KMS-11 (cell line): ENCODE measurements around the gene TUBA4A.
A peak's percentile ranks its signal among the peaks of the same experiment; 100 is the strongest.

Experiments
- H2AFZ ChIP-seq: fragments of 200-600 bp; sonication (generic); 2 replicates; pipeline ENCODE4 v1.6.1; 2016; ENCODE audit warnings: antibody characterized with exemption, mixed run types, low read depth
- H3K27ac ChIP-seq: fragments of 200-600 bp; sonication (generic); 2 replicates; pipeline ENCODE4 v1.6.1; 2016; ENCODE audit warnings: mild to moderate bottlenecking, mixed run types
- H3K27me3 ChIP-seq: fragments of 200-600 bp; sonication (generic); 2 replicates; pipeline ENCODE4 v1.6.1; 2017; ENCODE audit warnings: mild to moderate bottlenecking, low read depth, mixed run types, moderate library complexity; ENCODE audit not compliant: insufficient read depth
- H3K36me3 ChIP-seq: fragments of 200-600 bp; sonication (generic); 2 replicates; pipeline ENCODE4 v1.6.1; 2017; ENCODE audit warnings: mild to moderate bottlenecking, mixed run types; ENCODE audit not compliant: insufficient read depth
- H3K4me1 ChIP-seq: fragments of 200-600 bp; sonication (generic); 2 replicates; pipeline ENCODE4 v1.6.1; 2016; ENCODE audit warnings: mild to moderate bottlenecking, low read depth, mixed run types; ENCODE audit not compliant: poor library complexity, severe bottlenecking
- H3K4me2 ChIP-seq: fragments of 200-600 bp; sonication (generic); 2 replicates; pipeline ENCODE4 v1.7.0; 2016; ENCODE audit warnings: mild to moderate bottlenecking, mixed run types
- H3K4me3 ChIP-seq: fragments of 200-600 bp; sonication (generic); IDR thresholded peaks from 2 replicates; pipeline ENCODE4 v1.6.1; 2017; ENCODE audit warnings: low read depth, low read length, mixed read lengths; ENCODE audit not compliant: insufficient read depth
- H3K79me2 ChIP-seq: fragments of 200-600 bp; sonication (generic); 2 replicates; pipeline ENCODE4 v1.6.1; 2016; ENCODE audit warnings: low read depth, mixed run types; ENCODE audit not compliant: insufficient read depth
- H3K9ac ChIP-seq: fragments of 200-600 bp; sonication (generic); 2 replicates; pipeline ENCODE4 v1.6.1; 2016; ENCODE audit warnings: mild to moderate bottlenecking, mixed run types
- H4K20me1 ChIP-seq: fragments of 200-600 bp; sonication (generic); 2 replicates; pipeline ENCODE4 v1.6.1; 2016; ENCODE audit warnings: mild to moderate bottlenecking, mixed run types; ENCODE audit not compliant: insufficient read depth
- CTCF ChIP-seq: fragments of 200-600 bp; sonication (generic); conservative IDR thresholded peaks from 2 replicates; pipeline ENCODE4 v1.6.1; 2017; ENCODE audit warnings: low read depth, mild to moderate bottlenecking, antibody characterized with exemption, low read length, moderate library complexity, mixed read lengths

Gene TUBA4A

DNA sequence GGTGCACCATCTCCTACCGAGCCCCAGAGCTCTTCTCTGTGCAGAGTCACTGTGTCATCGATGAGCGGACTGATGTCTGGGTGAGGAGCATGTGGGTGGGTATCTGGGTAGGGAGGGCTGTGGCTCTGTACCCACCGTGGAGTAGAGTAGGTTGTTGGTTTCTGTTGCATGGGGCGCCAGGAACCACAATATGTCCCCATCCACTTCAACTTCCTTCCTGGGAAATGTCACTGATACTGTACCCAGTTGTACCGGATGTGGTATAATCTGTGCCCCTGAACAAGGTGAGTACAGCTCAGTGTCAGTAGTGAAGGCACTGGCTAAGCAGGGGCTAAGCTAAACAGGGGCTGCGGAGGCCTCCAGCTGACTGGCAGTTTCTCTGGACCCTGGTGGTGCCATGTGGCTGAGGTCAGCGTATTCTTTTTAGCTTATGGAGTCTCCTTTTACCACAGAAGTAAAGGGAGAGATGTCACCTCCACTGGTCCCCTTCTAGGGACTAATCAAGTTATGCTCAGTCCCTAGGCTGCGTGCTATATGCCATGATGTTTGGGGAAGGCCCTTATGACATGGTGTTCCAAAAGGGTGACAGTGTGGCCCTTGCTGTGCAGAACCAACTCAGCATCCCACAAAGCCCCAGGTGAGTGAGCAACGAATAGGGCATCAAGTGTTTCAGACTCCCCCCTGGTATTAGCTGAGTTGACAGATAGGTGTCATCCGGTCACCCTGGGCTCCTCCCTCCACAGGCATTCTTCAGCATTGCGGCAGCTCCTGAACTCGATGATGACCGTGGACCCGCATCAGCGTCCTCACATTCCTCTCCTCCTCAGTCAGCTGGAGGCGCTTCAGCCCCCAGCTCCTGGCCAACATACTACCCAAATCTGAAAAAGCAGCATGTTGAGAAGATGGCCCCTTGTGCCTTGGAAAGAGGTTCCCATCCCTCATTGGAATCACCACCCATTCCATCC lies 5.8 kb downstream of the TUBA4A start:
- H3K4me1 ChIP-seq, result peaks cover 29% of the 10 kb centered on the region
- no peak for TF ChIP-seq CTCF
- no peaks in the 10 kb centered on the region for H3K36me3 ChIP-seq
- H3K4me3 ChIP-seq, result no peak overlapping the region
- no peak overlapping the region for H3K9ac ChIP-seq
- no peak overlapping the region for H3K27ac ChIP-seq
- peaks cover 6% of the 10 kb centered on the region; the same call in 1 of the 2 replicates for H3K79me2 ChIP-seq
- H3K4me2 ChIP-seq, result no peak overlapping the region
- H4K20me1 ChIP-seq, result no peaks in the 10 kb centered on the region
- H2AFZ ChIP-seq, result no peak overlapping the region
- no peaks in the 10 kb centered on the region for H3K27me3 ChIP-seq

DNA sequence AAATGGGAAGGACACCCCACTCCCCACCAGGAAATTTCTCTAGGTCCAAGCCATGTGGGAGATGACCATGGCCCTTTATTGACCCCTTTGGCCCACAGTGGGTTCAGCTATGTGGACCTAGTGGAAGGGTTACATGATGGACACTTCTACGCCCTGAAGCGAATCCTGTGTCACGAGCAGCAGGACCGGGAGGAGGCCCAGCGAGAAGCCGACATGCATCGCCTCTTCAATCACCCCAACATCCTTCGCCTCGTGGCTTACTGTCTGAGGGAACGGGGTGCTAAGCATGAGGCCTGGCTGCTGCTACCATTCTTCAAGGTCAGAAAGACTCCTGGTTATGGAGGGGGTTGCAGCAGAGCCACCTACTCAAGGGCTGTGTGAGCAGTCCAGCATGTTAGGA lies 7.2 kb downstream of the TUBA4A start:
- no peak overlapping the region for H3K4me3 ChIP-seq
- H2AFZ ChIP-seq, result no peak overlapping the region
- H3K27me3 ChIP-seq, result no peaks in the 10 kb centered on the region
- no peak for TF ChIP-seq CTCF
- no peak overlapping the region for H3K9ac ChIP-seq
- H3K27ac ChIP-seq, result no peak overlapping the region
- H3K36me3 ChIP-seq, result no peaks in the 10 kb centered on the region
- H3K4me2 ChIP-seq, result peak overlapping the region; percentile 81; the same call in 1 of the 2 replicates
- H4K20me1 ChIP-seq, result no peaks in the 10 kb centered on the region
- H3K79me2 ChIP-seq, result no peaks in the 10 kb centered on the region; the same call in 1 of the 2 replicates
- H3K4me1 ChIP-seq, result peaks cover 29% of the 10 kb centered on the region

GRCh38 chr2:219245899-219246230 lies 7.9 kb downstream of the TUBA4A start:
- peaks cover 29% of the 10 kb centered on the region for H3K4me1 ChIP-seq
- TF ChIP-seq CTCF, result no peak
- peak overlapping the region; percentile 39; the same call in 1 of the 2 replicates for H3K27ac ChIP-seq

DNA sequence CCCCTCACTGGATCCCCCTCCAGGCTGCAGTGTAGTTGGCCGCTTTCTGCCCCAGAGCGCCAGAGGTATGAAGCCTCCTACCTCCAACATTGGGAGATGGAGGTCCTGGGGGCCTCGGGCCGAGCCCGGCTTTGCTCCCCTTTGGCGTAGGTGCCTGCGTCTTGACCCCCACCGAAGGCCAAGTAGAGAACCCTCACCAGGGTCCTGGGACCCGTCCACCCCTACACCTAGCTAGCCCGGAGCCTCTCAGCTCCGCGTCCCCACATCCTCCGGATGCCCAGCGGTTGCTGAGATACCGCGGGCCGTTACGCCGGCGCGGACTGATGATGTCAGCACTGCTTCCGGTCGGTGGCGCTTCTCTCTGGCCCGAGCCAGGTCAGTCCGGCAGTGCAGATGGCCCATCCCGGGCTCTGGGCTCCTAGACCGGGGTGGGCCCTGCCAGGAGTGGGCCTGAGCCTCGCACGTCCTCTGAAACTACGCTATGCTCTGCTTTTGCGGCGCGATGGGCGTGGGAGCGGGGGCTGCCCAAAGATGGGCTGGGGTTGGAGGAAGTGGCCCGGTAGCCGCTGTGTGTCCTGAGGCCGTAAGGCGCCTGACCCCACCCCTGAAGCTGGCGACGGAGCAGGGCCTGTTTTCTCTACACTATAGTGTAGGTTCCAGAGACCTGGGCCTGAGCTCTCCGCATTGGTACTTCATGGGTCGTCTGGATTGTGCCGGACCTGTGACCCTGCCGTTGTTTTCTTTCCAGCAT lies 8.4 kb downstream of the TUBA4A start, which contains the start of the genes GLB1L and STK16:
TSS of gene GLB1L (minus strand) at position 297 of the 751 bp plus-strand sequence. CDS start 1,871 bp downstream, outside the sequence.
TSS of gene STK16 (plus strand) at position 332 of the 751 bp plus-strand sequence. CDS start 521 bp downstream, outside the sequence.
- H3K79me2 ChIP-seq, result no peaks in the 10 kb centered on the region
- H4K20me1 ChIP-seq, result no peaks in the 10 kb centered on the region
- no peaks in the 10 kb centered on the region for H3K36me3 ChIP-seq
- peak within 1 kb of the TSS; percentile 81 for H3K4me2 ChIP-seq
- peak within 1 kb of the TSS; percentile 64 for H3K4me3 ChIP-seq
- H3K4me1 ChIP-seq, result peaks cover 29% of the 10 kb centered on the region
- H3K27me3 ChIP-seq, result no peaks in the 10 kb centered on the region
- peak within 1 kb of the TSS; percentile 62 for H3K9ac ChIP-seq
- TF ChIP-seq CTCF, result no peak
- peak within 1 kb of the TSS; percentile 39 for H3K27ac ChIP-seq
- H2AFZ ChIP-seq, result peak within 1 kb of the TSS; percentile 84

More at GRCh38 chr2:219245899-219246230, 7.9 kb downstream of the TUBA4A start:
- Histone ChIP-seq H3K36me3 (no peaks in the 10 kb centered on the region), H3K9ac (peak overlapping the region; percentile 62), H3K4me2 (peak overlapping the region; percentile 81), H2AFZ (peak overlapping the region; percentile 84; the same call in 1 of the 2 replicates), H3K4me3 (peak overlapping the region; percentile 54), H3K27me3 (no peaks in the 10 kb centered on the region), H3K79me2 (no peaks in the 10 kb centered on the region), H4K20me1 (no peaks in the 10 kb centered on the region)
